GM18867 (cell line): ENCODE results near the gene TRHDE.
A peak's percentile ranks its signal among the peaks of the same experiment; 100 is the strongest.

ENCODE experiments used
- ATAC-seq: cut with Tn5 transposase; IDR thresholded peaks from one replicate; pipeline ENCODE4 v1.9.1; 2021; ENCODE audit warnings: mild to moderate bottlenecking, moderate library complexity; ENCODE audit not compliant: unreplicated experiment

TRHDE gene

DNA sequence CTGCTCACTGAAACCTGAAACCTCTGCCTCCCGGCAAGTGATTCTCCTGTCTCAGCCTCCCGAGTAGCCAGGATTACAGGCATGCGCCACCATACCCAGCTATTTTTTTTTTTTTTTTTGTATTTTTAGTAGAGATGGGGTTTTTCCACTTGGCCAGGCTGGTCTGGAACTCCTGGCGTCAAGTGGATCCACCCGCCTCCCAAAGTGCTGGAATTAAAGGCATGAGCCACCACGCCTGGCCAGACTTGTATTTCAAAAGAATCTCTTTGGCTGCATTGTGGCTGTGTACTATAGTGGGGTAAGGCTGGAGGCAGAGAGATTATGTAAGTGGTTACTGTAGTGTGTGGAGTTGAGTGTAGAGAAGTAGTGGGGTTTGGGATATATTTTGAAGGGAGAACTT is 35.1 kb downstream of the TRHDE start:
- ATAC-seq = no peak

- no peak for ATAC-seq
Measured at GRCh38 chr12:72311946-72312345, 39.8 kb downstream of the TRHDE start.

GRCh38 chr12:72313806-72314205 is 41.6 kb downstream of the TRHDE start:
- no peak for ATAC-seq

- no peak for ATAC-seq
Measured at GRCh38 chr12:72315858-72316257, 43.7 kb downstream of the TRHDE start.

DNA sequence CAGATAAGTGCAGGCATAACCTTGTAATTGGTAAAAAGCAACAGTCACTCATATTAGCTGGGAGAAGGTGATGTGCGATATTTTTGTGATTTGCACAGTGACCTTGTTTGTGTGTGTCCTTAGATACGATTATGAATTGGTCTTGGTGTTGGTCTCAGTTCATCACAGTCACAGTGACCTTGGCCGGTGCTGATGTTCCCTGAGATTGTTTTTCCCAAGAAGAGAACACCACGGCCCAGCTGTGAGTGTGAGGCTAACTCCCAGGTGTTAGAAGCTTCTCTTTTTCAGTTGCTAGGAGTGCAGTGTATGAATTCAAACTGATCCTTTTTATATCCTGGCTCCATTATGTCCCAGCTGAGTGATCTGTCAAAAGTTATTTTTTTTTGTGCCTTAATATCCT is 46.2 kb downstream of the TRHDE start:
- no peak for ATAC-seq

GRCh38 chr12:72323881-72324280 is 51.7 kb downstream of the TRHDE start:
- ATAC-seq = no peak

GRCh38 chr12:72330301-72330700 is 58.1 kb downstream of the TRHDE start:
- ATAC-seq = no peak

DNA sequence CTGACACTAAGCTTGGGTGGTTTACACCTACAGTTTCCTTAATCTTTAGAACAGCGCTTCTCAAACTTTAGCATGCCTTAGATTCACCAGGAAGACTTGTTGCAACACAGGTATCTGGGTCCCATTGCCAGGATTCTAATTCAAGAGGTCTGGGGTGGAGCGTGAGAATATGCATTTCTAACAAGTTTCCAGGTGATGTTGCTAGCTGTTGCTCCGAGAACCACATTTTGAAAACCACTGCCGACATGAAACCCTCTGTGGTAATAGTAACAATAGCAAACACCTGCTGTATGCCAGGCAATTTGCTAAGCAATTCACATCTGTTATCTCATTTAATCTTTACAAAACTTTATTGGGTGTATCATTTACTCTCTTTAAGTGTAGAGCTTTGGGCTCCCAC is 58.6 kb downstream of the TRHDE start:
- ATAC-seq = peak; percentile 55

- no peak for ATAC-seq
Measured at GRCh38 chr12:72337382-72337781, 65.2 kb downstream of the TRHDE start.

DNA sequence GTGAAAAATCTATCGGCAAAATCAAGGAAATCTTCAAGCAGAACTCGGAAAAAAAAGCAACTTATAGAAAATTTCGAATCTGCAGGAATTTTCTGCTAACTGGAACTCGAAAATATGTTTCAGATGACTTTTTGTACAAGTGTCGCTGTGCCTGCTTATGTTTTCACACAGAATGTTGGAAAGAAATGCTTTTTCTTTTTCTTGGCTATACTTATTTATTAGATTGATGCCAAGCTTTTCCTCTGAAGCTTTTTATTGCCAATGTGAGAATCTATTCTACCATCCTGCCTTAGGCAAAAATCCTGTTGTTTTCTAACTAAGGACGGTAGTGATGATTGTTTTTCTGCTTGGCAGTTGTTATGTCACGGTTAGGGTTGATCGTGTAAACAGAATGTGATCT is 65.8 kb downstream of the TRHDE start:
- ATAC-seq = no peak

- ATAC-seq = no peak
Measured at GRCh38 chr12:72338437-72338836, 66.3 kb downstream of the TRHDE start.

GRCh38 chr12:72346363-72346944 is 74.3 kb downstream of the TRHDE start:
- ATAC-seq = peak; percentile 93

DNA sequence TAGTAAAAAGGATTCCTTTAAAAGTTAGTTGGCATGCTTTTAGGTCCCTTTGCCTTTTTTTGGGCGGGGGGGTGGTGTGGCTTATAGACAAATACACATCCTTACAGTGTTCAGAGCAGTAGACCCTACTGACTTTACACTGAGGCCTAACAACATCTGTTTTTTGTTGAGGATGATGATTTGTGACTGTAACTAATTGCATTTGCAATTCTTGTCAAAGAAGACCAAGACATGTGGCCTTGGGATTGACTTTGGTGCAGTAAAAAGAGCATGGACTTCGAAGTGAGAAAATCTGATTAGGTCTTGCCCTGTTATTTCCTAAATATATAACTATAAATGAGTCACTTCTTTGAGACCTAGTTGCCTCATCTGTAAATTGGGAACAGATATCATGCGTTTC is 77.3 kb downstream of the TRHDE start:
- no peak for ATAC-seq

GRCh38 chr12:72359416-72359815 is 87.2 kb downstream of the TRHDE start:
- no peak for ATAC-seq

GRCh38 chr12:72365151-72365550 is 93.0 kb downstream of the TRHDE start:
- no peak for ATAC-seq

GRCh38 chr12:72366255-72366654 is 94.1 kb downstream of the TRHDE start:
- no peak for ATAC-seq

DNA sequence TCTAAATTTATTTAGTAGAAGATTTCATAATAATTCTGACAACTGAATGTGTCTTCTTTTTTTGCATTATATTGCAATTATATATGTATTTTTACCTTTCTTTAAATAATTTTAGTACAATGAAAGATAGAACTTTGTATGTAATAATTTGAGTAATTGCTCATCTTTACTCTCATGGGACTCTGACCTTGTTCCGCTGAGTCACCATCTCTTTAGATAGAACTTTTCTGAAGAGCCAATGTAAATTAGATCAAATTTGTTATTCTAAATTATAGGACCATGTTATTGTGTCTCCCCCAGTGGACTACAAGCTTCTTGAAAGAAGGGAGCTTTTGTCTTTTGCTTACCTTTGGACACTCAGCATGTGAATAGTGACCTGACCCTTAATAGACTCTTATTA is 96.1 kb downstream of the TRHDE start:
- ATAC-seq = no peak

DNA sequence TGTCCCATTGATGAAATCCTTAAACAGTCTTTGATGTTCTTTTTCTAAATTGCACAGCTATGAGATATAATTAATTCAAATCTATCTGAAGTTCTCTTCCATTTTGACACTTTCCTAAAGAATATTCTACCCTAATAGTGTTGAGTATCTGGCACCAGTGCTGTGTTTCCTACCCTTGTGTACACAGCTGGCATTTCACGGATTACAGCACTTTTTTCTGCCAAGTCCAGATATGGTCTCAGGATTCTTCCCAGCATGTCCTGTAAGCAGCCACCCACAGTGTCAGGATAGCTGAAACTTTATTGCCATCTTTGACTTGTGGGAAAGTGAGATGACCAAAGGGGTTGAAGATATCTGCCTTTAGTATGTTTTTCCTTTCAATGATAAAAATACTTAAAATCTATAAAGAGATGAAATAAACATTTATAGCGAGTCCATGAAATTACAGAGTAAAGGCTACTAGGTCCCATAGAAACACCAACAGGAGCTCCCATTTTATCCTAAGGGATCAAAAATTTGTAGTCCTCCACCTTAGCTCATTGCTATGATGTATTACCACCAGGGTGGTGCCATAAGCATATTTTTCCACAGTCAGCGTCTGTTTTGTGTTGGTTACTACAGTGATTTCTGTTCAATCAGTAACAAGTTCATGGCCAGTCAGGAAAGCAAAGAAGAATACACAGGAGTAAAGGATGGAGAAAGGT is 96.7 kb downstream of the TRHDE start:
- ATAC-seq = no peak

- ATAC-seq = no peak
Measured at GRCh38 chr12:72369423-72369959, 97.3 kb downstream of the TRHDE start.

DNA sequence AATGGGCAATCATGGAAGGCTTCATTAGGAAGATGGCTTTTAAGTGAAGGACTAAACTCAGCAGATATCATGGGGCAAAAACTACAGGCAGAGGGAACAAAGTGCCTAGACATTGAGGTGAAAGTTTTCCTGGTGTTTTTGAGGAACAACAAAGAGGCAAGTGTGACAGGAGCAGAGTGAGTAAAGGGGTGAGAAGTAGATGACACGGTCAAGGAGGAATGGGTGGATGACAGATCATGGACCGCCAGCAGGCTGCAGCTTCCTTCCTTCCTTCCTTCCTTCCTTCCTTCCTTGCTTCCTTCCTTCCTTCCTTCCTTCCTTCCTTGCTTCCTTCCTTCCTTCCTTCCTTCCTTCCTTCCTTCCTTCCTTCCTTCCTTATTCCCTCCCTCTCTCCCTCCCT is 108.3 kb downstream of the TRHDE start:
- no peak for ATAC-seq

DNA sequence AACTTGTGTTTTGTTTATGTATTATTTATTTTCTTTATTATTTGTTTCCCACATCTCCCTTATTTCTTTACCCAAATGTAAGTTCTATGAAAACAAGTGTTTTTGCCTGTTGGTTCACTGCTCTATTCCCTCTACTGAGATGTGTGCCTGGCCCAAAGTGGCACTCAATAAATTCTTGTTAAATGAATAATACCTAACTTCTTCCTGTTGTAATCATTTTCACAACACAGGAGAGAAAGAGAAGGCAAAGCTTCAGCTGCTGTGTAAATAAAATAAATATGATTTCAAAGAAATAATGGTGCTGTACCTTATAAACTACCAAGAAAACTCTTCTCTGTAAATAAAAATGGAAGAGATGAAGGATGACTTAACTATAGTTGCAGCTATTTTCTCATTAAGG is 116.2 kb downstream of the TRHDE start:
- no peak for ATAC-seq

DNA sequence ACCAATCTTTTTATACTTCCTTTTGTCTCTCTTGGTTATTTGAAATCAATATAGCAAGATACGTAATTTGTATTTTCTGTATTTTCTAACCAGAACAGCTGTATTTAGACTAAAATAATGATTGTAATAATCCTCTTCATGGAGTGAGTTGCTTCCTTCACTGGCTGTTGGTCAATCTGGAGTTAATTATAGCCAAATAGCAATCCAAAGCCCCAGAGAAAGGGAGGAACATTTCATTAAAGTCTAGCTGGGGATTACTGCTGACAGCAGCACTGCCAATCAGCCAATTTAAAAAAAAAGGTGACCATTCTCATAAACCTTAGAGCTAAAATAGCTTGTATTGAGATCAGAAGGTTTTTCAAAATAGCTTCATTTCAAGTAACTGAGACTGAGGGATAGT is 118.0 kb downstream of the TRHDE start:
- no peak for ATAC-seq

DNA sequence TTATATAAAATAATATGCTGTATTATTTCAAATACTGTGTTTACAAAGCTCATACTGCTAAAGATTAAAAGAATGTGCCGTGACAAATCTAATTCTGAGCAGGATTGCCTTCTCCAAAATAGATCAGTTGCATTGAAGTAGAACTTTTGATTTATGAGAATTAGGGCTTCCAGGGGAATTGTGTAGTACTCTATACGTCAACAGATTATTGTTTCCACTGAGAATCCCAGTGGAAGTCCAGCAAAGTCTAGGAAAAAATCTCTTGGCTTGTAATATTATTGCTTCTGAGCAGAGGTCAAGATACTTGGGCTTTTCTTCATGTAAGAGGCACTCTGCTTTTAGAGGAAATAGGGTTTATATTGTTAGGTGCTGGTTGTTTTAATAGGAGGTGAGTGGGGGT is 133.9 kb downstream of the TRHDE start:
- no peak for ATAC-seq
